PFSK-1 (cell line): ENCODE results near the gene MYO10.

Experiments
- FOXP2 ChIP-seq: optimal IDR thresholded peaks from 2 replicates; pipeline ENCODE3; 2011; ENCODE audit warnings: borderline replicate concordance, control low read depth, inconsistent platforms; ENCODE audit not compliant: insufficient read depth; ENCODE audit errors: extremely low read length, extremely low read depth
- POLR2AphosphoS5 ChIP-seq: IDR thresholded peaks from 2 replicates; pipeline ENCODE4 v1.6.1; 2012; ENCODE audit warnings: low read depth, mild to moderate bottlenecking, control low read depth, low read length, moderate library complexity
- REST ChIP-seq, 2 experiments: IDR thresholded peaks; 2 replicates each; pipeline versions ENCODE4 v1.6.1 to v1.8.0; 2011 to 2012; ENCODE audit warnings: low read depth in 2 of 2, low read length in 2 of 2, control low read depth in 1 of 2, inconsistent platforms in 1 of 2, mild to moderate bottlenecking in 1 of 2, moderate library complexity in 1 of 2; ENCODE audit not compliant: insufficient read depth in 1 of 2
- SIN3A ChIP-seq: IDR thresholded peaks from 2 replicates; pipeline ENCODE4 v1.6.1; 2012; ENCODE audit warnings: mild to moderate bottlenecking, low read length, moderate library complexity, borderline replicate concordance; ENCODE audit not compliant: insufficient read depth
- TAF1 ChIP-seq: IDR thresholded peaks from 2 replicates; pipeline ENCODE4 v1.6.1; 2012; ENCODE audit warnings: low read length, control low read depth, borderline replicate concordance; ENCODE audit not compliant: insufficient read depth

- TF ChIP-seq SIN3A, result no peak
- no peak for TF ChIP-seq POLR2AphosphoS5
- no peak for TF ChIP-seq REST (IDR thresholded peaks at IDR 0.05; ENCODE audit: insufficient read depth in 1 of 2, low read depth in 2 of 2, low read length in 2 of 2)
- TF ChIP-seq TAF1, result no peak
- no peak for TF ChIP-seq FOXP2
These were observed 267.9 kb downstream of the MYO10 start for GRCh38 chr5:16668194-16668593.
